ENCODE data around the gene SPATS2L. TPM values are rescaled to one million over a fixed set of nuclear protein-coding genes. Genes with fewer than 3 reads are reported as not detected.

SPATS2L gene
- total and polyA plus RNA-seq, 12 donors: 23.4 to 104 (median 71.8) TPM

DNA sequence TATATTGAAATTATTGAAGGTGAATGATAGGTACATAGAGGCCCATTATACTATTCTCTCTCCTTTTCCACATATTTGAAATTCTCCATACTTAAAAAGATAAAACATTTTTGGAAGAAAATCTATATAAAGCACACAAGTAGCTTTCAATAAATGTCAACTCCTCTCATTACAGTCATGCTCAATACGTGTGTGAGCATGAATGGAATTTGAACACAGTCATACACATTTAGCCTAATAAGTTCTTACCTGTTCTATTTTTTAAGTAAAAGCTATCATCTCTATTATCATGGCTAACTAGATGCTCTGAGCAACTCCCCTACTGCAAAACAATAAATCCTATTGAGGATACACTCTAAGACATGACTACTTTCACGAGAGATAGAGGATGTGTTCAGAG lies 41.9 kb upstream of the SPATS2L start:
- intact Hi-C loops (cut with DNase I): no loop called here
- DNase-seq (no peak), ATAC-seq (no peak)
- Histone ChIP-seq H3K27me3 (no peaks in the 10 kb centered on the region), H3K4me3 (no peak overlapping the region), H3K36me3 (no peaks in the 10 kb centered on the region), H3K27ac (no peak overlapping the region), H3K4me1 (no peaks in the 10 kb centered on the region), H3K9me3 (no peaks in the 10 kb centered on the region)
- 62 to 63% methylated on average over 2 of the region's 2 CpGs for WGBS, 2 donors
- TF ChIP-seq, protein P1, sequence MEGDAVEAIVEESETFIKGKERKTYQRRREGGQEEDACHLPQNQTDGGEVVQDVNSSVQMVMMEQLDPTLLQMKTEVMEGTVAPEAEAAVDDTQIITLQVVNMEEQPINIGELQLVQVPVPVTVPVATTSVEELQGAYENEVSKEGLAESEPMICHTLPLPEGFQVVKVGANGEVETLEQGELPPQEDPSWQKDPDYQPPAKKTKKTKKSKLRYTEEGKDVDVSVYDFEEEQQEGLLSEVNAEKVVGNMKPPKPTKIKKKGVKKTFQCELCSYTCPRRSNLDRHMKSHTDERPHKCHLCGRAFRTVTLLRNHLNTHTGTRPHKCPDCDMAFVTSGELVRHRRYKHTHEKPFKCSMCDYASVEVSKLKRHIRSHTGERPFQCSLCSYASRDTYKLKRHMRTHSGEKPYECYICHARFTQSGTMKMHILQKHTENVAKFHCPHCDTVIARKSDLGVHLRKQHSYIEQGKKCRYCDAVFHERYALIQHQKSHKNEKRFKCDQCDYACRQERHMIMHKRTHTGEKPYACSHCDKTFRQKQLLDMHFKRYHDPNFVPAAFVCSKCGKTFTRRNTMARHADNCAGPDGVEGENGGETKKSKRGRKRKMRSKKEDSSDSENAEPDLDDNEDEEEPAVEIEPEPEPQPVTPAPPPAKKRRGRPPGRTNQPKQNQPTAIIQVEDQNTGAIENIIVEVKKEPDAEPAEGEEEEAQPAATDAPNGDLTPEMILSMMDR (IDR thresholded peaks at IDR 0.05): no peak

DNA sequence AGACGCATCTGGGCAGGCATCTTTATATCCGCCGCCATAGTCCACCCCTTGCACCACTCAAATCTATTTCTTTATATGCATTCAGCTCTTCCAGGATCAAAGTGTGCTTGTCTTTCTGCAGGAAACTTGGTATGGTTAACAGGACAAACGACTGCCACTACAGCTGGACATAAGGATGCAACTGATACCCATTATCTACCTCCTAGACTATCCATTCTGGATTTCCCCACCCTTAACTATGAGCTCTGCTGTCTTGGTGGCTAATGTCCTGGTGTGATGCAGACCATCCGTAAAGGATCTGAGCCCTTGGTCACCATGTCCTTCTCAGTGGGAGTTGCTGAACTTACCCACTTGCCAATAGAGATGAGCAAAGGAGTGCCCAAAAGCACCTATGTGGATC lies 40.1 kb upstream of the SPATS2L start:
- ATAC-seq (no peak), DNase-seq (no peak)
- TF ChIP-seq, protein P1 (IDR thresholded peaks at IDR 0.05): no peak
- Histone ChIP-seq H3K27ac (no peak overlapping the region), H3K4me1 (no peaks in the 10 kb centered on the region), H3K9me3 (no peaks in the 10 kb centered on the region), H3K36me3 (no peaks in the 10 kb centered on the region), H3K27me3 (no peaks in the 10 kb centered on the region), H3K4me3 (no peak overlapping the region)
- WGBS, 2 donors: 80 to 94% methylated on average over 5 of the region's 5 CpGs
- intact Hi-C loops (cut with DNase I): no loop called here

DNA sequence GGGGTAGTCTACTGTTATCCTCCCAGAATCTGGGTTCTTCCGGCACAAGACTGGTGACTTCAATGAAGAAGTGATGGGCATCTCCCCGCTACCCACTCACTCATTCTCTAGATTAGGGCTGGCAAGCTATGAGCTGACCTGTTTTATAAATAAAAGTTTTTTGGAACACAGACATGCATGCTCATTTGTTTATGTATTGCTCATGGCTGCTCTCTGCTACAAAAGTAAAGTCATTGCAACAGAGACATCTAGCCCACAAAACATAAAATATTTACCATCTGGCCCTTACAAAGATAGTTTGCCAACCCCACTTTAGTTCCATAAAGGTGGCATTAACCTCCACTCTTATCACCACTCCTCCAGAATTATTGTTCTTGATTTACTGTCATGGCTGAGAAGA lies 39.1 kb upstream of the SPATS2L start:
- WGBS, 2 donors: 94 to 96% methylated on average over 2 of the region's 2 CpGs
- Histone ChIP-seq H3K27ac (no peak overlapping the region), H3K27me3 (no peaks in the 10 kb centered on the region), H3K9me3 (no peaks in the 10 kb centered on the region), H3K4me1 (no peaks in the 10 kb centered on the region), H3K36me3 (no peaks in the 10 kb centered on the region), H3K4me3 (no peak overlapping the region)
- TF ChIP-seq, protein P1 (IDR thresholded peaks at IDR 0.05): no peak
- ATAC-seq (no peak), DNase-seq (no peak)
- intact Hi-C loops (cut with DNase I): no loop called here

DNA sequence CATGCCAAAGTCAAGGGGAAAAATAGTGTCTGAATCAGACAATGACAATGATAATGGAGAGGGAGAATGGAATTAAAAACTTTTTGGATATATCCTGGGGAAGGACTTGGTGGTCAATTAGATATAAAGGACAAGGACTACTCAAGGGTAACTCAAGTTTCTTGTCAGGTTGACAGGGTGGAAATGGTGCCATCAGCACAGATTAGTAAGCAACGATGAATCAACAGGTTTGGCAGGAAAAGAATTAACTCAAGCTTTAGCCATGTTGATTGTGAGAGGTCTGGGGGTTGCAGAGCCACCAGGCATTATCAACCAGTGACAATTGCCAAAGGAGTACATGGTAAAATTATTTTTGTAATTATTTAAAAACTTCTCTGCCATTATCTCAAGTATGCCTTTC lies 35.8 kb upstream of the SPATS2L start:
- Histone ChIP-seq H3K36me3 (no peaks in the 10 kb centered on the region), H3K9me3 (no peaks in the 10 kb centered on the region), H3K4me1 (peaks cover 0 to 6% (median 0%) of the 10 kb centered on the region in 9 donors), H3K27ac (no peak overlapping the region), H3K4me3 (no peak overlapping the region), H3K27me3 (no peaks in the 10 kb centered on the region)
- DNase-seq (no peak), ATAC-seq (no peak)
- WGBS, 2 donors: 21 to 38% methylated on average over 1 of the region's 1 CpG
- intact Hi-C loops (cut with DNase I): no loop called here
- TF ChIP-seq, protein P1 (IDR thresholded peaks at IDR 0.05): no peak

DNA sequence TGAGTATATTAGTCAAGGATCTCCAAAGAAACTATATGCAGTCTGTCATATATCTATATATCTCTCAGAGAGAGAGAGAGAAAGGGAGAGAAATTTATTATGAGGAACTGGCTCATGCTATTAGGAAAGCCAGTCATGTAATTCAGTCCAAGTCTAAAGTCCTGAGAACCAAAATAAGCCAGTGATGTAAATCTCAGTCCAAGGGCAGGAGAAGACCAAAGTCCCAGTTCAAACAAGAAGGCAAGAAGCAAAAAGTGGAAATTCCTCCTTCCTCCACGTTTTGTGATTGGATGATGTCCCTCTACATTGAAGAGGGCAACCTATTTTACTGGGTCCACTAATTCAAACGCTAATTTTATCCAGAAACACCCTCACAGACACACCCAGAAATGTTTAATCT lies 34.2 kb upstream of the SPATS2L start:
- H3K4me3 ChIP-seq: no peak overlapping the region
- ATAC-seq: no peak
- no peaks in the 10 kb centered on the region for H3K27me3 ChIP-seq
- TF ChIP-seq, protein P1 (IDR thresholded peaks at IDR 0.05): no peak
- intact Hi-C loops (cut with DNase I): no loop called here
- H3K9me3 ChIP-seq: no peaks in the 10 kb centered on the region
- DNase-seq: no peak
- H3K27ac ChIP-seq: no peak overlapping the region
- 73 to 76% methylated on average over 2 of the region's 2 CpGs for WGBS, 2 donors
- H3K36me3 ChIP-seq: no peaks in the 10 kb centered on the region
- H3K4me1 ChIP-seq: peaks cover 0 to 8% (median 0%) of the 10 kb centered on the region in 9 donors
